ENCODE results near the gene CLDN19. TPM values are rescaled to one million over a fixed set of nuclear protein-coding genes. Genes with fewer than 3 reads are reported as not detected.

CLDN19 gene
- total RNA-seq (2014; rRNA removed; shearing (Covaris generic)) = not detected in 2 replicates

DNA sequence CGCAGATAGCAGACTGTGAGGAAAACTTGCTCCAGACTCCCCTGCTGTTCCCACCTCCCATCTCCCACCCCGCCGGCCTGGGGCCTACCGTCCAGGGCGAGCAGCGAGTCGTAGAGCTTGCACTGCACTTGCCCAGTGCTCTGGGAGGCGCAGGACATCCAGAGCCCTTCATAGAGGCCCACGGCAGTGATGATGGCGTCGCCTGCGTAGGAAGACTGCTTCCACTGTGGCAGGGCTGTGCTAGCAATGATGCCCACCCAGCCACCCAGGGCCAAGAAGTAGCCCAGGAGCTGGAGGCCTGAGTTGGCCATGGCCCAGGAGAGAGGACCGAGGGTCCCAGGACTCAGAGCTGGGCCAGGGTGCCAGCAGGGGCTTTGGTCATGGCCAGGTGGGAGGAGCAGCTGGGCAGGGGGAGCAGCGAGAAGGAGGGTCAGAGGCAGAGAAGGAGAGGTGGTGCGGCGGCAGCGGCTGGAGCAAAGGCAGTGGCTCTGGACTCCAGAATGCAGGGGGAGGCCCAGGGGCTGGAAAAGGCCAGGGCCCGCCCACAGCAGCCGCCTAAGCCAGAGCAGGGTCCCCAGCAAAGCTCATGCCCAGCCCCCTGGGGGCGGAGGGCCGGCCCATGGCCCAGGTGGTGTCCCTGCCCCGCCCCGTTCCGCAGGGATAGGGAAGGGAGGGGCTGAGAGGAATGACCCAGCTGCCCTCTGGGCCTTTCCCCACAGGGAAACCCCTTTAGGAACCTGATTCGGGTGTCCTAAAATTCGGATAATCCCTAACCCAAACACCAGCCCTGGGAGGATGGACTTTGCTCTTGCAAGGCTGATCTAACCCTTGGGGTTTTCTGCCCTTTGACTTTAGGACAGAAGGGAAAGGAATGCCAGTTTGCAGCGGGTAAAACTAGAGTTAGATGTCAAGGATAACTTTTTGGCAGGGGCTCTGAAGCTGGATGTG lies at the start of gene CLDN19:
Gene CLDN19 (minus strand): TSS at position 484 of the 948 bp plus-strand sequence. CDS start 173 bp downstream, at position 311.

GRCh38 chr1:42784946-42785693 lies 45.1 kb upstream of the CLDN19 start, which contains the start of gene TMEM269:
TMEM269 (plus strand) TSS chr1:42784991; CDS start chr1:42789894, 4,903 bp downstream.

DNA sequence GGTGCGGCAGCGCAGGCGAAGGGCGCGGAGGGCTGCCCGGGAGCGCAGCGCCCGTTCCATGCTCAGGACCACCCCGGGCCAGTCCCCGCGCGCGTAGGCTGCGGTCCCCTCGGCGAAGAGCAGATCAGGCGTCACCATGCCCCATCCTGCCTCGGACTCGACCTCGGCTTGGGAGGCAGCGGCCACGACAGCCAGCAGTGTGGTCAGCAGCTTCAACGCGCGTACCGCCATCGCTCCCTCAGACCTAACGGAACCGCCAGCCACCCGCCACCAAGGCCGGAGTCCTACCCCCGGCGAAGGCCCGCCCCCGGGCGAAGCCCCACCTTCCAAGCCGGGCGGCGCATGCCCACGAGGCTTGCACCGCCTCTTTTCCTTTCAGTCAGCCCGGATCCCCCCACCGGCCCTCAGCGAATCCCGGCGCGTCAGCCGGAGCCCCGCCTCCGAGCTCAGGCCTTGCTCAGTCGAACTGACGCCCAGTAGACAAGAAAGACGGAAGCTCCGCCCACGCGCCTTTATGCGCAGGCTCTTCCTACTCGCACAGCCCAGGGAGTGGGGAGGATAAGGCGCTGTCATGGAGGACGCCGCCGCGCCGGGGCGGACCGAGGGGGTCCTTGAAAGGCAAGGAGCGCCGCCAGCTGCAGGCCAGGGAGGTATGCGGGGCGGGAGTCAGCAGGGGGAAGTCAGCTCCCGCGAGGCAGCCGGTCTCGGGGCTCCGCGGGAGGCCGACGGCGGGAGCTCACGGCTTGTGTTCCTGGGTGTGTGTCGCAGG lies 26.9 kb upstream of the CLDN19 start, which contains the start of the genes C1orf50 and P3H1:
Gene C1orf50 (plus strand): TSS at position 509 of the 769 bp plus-strand sequence. CDS start 63 bp downstream, at position 572.
Gene P3H1 (minus strand): TSS at position 288 of the 769 bp plus-strand sequence. CDS start 57 bp downstream, at position 231.

Other genes starting within 250 kb of the CLDN19 start
- gene PPIH, start 81.8 kb downstream of the CLDN19 start, total RNA-seq (2014; rRNA removed; shearing (Covaris generic)) = 96.5 and 133 TPM in 2 replicates
- 1,513 and 1,641 TPM in 2 replicates for gene YBX1, start 57.8 kb downstream of the CLDN19 start, total RNA-seq (2014; rRNA removed; shearing (Covaris generic))
- gene P3H1, start 26.8 kb upstream of the CLDN19 start, total RNA-seq (2014; rRNA removed; shearing (Covaris generic)) = 71.6 and 76.9 TPM in 2 replicates
- gene C1orf50, start 27.0 kb upstream of the CLDN19 start, total RNA-seq (2014; rRNA removed; shearing (Covaris generic)) = 2.3 and 3.5 TPM in 2 replicates
- 0.03 and 0.11 TPM in 2 replicates for gene TMEM269, start 44.8 kb upstream of the CLDN19 start, total RNA-seq (2014; rRNA removed; shearing (Covaris generic))
- 4.0 and 5.3 TPM in 2 replicates for gene ERMAP, start 76.9 kb upstream of the CLDN19 start, total RNA-seq (2014; rRNA removed; shearing (Covaris generic))
- gene SVBP, start 77.2 kb upstream of the CLDN19 start, total RNA-seq (2014; rRNA removed; shearing (Covaris generic)) = 19.5 and 34.6 TPM in 2 replicates
- 6.5 and 9.9 TPM in 2 replicates for gene ZNF691, start 106.4 kb upstream of the CLDN19 start, total RNA-seq (2014; rRNA removed; shearing (Covaris generic))
- 204 and 221 TPM in 2 replicates for gene SLC2A1, start 218.6 kb upstream of the CLDN19 start, total RNA-seq (2014; rRNA removed; shearing (Covaris generic))

All from A375 (cell line).